Transverse colon (tissue), 4 donors: ENCODE measurements around the gene CCT6A.

Experiments
- EP300 ChIP-seq: sonication (generic); formaldehyde crosslinking; IDR thresholded peaks from one replicate; pipeline ENCODE4 v1.6.1; 2017; ENCODE audit warnings: antibody characterized with exemption, low read depth
- POLR2A ChIP-seq: fragments of 450-650 bp; IDR thresholded peaks from one replicate; pipeline ENCODE4 v1.6.1; 2016; ENCODE audit warnings: antibody characterized with exemption, mild to moderate bottlenecking, moderate library complexity
- POLR2AphosphoS5 ChIP-seq, 3 donors: sonication (generic); formaldehyde crosslinking; IDR thresholded peaks; one replicate each; pipeline ENCODE4 v1.6.1; 2016; ENCODE audit warnings: antibody characterized with exemption in 3 of 3
- TF ChIP-seq, protein P1 (sequence below), 5 experiments: fragments of 200-600 bp in 3 of 5; fragments of 450-650 bp in 2 of 5; sonication (generic) in 3 of 5; IDR thresholded peaks; 1 replicate in 2 of 5; 2 replicates in 3 of 5; pipeline ENCODE4 v1.5.1; 2016 to 2017; ENCODE audit warnings: antibody characterized with exemption in 5 of 5, inconsistent platforms in 3 of 5, mild to moderate bottlenecking in 2 of 5, moderate library complexity in 1 of 5

DNA sequence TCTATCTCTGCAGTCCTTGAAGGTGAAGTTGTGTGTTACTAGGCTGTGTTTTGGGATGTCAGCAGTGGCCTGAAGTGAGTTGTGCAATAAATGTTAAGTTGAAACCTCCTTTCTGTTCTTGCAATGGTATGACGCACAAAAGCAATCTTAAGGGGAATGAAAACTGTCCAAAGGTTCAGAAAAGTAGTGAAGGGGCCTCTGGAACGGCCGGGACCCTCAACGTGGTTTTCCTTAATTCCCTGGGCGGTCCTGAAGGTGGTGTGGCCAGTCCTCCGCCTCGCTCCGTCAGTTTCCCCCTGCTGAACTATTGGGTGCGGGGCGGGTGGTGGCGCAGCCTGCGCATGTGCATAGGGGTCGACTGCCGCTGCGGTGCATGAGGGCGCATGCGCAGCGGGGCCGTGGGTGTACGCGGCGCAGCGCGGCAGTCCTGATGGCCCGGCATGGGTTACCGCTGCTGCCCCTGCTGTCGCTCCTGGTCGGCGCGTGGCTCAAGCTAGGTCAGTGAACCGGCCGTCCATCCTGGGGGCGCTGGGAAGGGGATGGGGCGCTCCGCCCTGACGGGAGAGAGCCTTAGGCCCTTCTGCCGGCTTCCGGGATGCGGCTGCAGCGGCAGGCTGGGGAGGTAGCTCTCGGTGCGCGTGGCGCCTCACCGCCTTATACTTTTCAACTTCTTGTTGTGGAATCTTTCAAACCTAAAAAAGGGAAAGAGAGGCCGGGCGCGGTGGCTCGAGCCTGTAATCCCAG is 12.5 kb downstream of the CCT6A start, which contains the start of gene SUMF2:
- TF ChIP-seq, protein P1, sequence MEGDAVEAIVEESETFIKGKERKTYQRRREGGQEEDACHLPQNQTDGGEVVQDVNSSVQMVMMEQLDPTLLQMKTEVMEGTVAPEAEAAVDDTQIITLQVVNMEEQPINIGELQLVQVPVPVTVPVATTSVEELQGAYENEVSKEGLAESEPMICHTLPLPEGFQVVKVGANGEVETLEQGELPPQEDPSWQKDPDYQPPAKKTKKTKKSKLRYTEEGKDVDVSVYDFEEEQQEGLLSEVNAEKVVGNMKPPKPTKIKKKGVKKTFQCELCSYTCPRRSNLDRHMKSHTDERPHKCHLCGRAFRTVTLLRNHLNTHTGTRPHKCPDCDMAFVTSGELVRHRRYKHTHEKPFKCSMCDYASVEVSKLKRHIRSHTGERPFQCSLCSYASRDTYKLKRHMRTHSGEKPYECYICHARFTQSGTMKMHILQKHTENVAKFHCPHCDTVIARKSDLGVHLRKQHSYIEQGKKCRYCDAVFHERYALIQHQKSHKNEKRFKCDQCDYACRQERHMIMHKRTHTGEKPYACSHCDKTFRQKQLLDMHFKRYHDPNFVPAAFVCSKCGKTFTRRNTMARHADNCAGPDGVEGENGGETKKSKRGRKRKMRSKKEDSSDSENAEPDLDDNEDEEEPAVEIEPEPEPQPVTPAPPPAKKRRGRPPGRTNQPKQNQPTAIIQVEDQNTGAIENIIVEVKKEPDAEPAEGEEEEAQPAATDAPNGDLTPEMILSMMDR (IDR thresholded peaks at IDR 0.05) = peak in 1 of 5 experiments; percentile 29
- TF ChIP-seq EP300 = no peak
- TF ChIP-seq POLR2A = peak; percentile 91
- TF ChIP-seq POLR2AphosphoS5 (IDR thresholded peaks at IDR 0.05) = peak; percentile 95 to 97 (median 96)
